Fibroblast of lung (primary cell): Measurements from ENCODE around the gene YIPF5.

Source experiments
- EZH2 ChIP-seq: IDR thresholded peaks from 2 replicates; pipeline ENCODE4 v1.5.1; 2012; ENCODE audit warnings: low read length, control low read depth, mild to moderate bottlenecking; ENCODE audit errors: missing control alignments
- TF ChIP-seq, protein P1 (sequence below), 2 donors: IDR thresholded peaks in 1 of 2; conservative IDR thresholded peaks in 1 of 2; 1 replicate in 1 of 2; 2 replicates in 1 of 2; pipeline ENCODE4 v1.5.1; 2011 to 2012; ENCODE audit warnings: low read length in 2 of 2, control low read depth in 1 of 2, inconsistent platforms in 1 of 2, low read depth in 1 of 2, mild to moderate bottlenecking in 1 of 2

DNA sequence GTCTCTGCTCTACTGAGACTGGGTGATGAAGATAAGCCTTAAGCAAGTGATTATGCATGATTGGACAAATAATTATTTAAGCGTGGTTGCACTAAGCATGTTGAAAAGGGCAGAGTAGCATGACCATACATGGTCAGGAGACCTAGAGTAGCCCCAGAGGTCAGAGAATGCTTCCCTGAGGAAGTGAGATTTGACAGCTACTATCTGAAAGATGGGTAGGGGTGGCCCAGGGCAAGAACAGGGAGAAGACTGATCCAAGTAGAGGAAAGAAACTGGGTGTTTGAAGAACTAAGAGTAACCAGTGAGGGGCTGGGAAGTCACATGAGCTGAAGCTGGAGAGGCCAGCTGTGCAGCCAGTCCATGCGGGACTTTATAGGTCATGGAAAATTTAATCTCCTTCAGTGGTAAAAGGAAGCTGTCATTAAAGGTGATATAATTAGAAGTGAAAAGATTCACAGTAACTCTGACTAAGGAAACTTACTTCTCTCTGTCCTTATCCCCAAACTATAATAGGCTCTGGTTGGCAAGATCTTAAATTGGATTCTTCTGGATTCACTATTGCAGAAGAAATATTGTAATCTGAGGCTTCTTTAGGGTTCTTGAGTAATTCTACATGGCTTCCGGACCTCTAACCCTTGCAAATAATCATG is 35.2 kb downstream of the YIPF5 start:
- TF ChIP-seq, protein P1, sequence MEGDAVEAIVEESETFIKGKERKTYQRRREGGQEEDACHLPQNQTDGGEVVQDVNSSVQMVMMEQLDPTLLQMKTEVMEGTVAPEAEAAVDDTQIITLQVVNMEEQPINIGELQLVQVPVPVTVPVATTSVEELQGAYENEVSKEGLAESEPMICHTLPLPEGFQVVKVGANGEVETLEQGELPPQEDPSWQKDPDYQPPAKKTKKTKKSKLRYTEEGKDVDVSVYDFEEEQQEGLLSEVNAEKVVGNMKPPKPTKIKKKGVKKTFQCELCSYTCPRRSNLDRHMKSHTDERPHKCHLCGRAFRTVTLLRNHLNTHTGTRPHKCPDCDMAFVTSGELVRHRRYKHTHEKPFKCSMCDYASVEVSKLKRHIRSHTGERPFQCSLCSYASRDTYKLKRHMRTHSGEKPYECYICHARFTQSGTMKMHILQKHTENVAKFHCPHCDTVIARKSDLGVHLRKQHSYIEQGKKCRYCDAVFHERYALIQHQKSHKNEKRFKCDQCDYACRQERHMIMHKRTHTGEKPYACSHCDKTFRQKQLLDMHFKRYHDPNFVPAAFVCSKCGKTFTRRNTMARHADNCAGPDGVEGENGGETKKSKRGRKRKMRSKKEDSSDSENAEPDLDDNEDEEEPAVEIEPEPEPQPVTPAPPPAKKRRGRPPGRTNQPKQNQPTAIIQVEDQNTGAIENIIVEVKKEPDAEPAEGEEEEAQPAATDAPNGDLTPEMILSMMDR (conservative IDR thresholded peaks at IDR 0.05 in 1 of 2, IDR thresholded peaks at IDR 0.05 in 1 of 2; ENCODE audit: low read depth in 1 of 2, low read length in 2 of 2), result no peak
- TF ChIP-seq EZH2, result no peak
